Measurements from ENCODE around the gene HLTF.

HLTF gene

DNA sequence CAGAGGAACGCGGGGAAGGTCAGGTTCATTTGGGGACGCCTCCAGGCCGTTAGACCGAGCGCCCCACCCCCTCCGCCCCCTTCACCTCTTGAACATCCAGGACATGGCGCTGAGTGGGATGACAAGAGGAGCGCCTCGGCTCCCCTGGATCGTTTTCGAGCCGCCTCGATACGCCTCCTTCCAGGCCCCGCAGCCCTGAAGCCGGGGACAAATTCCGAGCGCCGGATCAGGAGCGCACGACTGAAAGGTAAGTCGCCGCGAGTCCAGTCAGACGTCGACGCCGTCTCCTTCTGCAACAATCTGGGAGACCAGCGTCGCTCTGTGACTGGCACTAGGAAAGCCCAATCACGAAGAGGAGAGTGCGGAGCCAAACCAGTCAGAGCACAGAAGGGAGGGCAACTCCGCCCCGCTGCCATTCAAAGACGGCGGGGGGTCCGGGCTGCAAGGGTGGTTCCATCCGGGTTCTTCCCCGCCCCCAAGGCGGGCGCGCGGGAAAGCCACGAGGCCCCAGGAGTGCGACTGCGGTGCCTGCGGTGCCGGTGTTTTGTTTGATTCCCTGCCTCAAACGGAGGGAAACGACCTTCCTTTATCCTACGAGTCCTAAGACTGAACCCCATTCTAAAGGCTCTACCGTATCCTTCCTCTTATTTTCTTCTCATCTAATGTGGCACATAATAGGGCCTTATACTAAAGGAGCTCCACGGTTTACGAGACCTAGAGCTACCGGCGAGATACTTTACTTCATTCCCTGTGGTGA lies at the start of gene HLTF:
HLTF (minus strand) TSS at position 302 of the 757 bp plus-strand sequence; CDS start at position 105, 197 bp downstream.
- H3K4me3 Mint-ChIP-seq: peak within 1 kb of the TSS; percentile 95
- H3K36me3 Mint-ChIP-seq (ENCODE audit: low read depth): peaks cover 13% of the 10 kb centered on the region
- peak within 1 kb of the TSS; percentile 78 for H3K27ac Mint-ChIP-seq
- no peaks in the 10 kb centered on the region for H3K27me3 Mint-ChIP-seq
- intact Hi-C loops (cut with micrococcal nuclease): loop anchor here (10.0 kb wide), 1 partner anchor 92 kb away; the partner anchor contains the start of gene GYG1
- peaks cover 16% of the 10 kb centered on the region for H3K4me1 Mint-ChIP-seq (ENCODE audit: low read depth)
- H3K9me3 Mint-ChIP-seq: no peaks in the 10 kb centered on the region

GRCh38 chr3:149134575-149134974 lies 48.2 kb upstream of the HLTF start:
- H3K9me3 Mint-ChIP-seq: no peaks in the 10 kb centered on the region
- intact Hi-C loops (cut with micrococcal nuclease): no loop called here

GRCh38 chr3:149131589-149131988 lies 45.3 kb upstream of the HLTF start:
- H3K9me3 Mint-ChIP-seq: no peaks in the 10 kb centered on the region
- peak overlapping the region; percentile 34 for H3K4me3 Mint-ChIP-seq
- peaks cover 60% of the 10 kb centered on the region for H3K4me1 Mint-ChIP-seq (ENCODE audit: low read depth)
- intact Hi-C loops (cut with micrococcal nuclease): no loop called here
- H3K27ac Mint-ChIP-seq: peak overlapping the region; percentile 68
- peaks cover 44% of the 10 kb centered on the region for H3K36me3 Mint-ChIP-seq (ENCODE audit: low read depth)
- H3K27me3 Mint-ChIP-seq: no peaks in the 10 kb centered on the region

More at GRCh38 chr3:149134575-149134974, 48.2 kb upstream of the HLTF start:
- Mint-ChIP-seq H3K36me3 (ENCODE audit: low read depth) (peaks cover 38% of the 10 kb centered on the region), H3K4me3 (no peak overlapping the region), H3K4me1 (ENCODE audit: low read depth) (peaks cover 54% of the 10 kb centered on the region), H3K27me3 (no peaks in the 10 kb centered on the region), H3K27ac (no peak overlapping the region)

- intact Hi-C loops (cut with micrococcal nuclease): loop anchor here (1.0 to 2.0 kb wide), 2 partner anchors 9 to 17 kb away; no protein-coding TSS in a partner anchor
- peak within 1 kb of the TSS; percentile 95 for H3K27ac Mint-ChIP-seq
- no peaks in the 10 kb centered on the region for H3K27me3 Mint-ChIP-seq
- peaks cover 35% of the 10 kb centered on the region for H3K36me3 Mint-ChIP-seq (ENCODE audit: low read depth)
- peaks cover 41% of the 10 kb centered on the region for H3K4me1 Mint-ChIP-seq (ENCODE audit: low read depth)
- H3K4me3 Mint-ChIP-seq: peak within 1 kb of the TSS; percentile 95
- no peaks in the 10 kb centered on the region for H3K9me3 Mint-ChIP-seq
These were observed 43.2 kb upstream of the HLTF start, which contains the start of gene HPS3 for GRCh38 chr3:149129326-149130205. HPS3 (plus strand) TSS chr3:149129638; CDS start chr3:149129724, 86 bp downstream.

- Mint-ChIP-seq H3K27me3 (no peaks in the 10 kb centered on the region), H3K4me1 (ENCODE audit: low read depth) (peaks cover 36% of the 10 kb centered on the region), H3K4me3 (peak overlapping the region; percentile 95), H3K9me3 (no peaks in the 10 kb centered on the region), H3K36me3 (ENCODE audit: low read depth) (peaks cover 29% of the 10 kb centered on the region), H3K27ac (peak overlapping the region; percentile 95)
- intact Hi-C loops (cut with micrococcal nuclease): loop anchor here (2.0 kb wide), 1 partner anchor 18 kb away; no protein-coding TSS in a partner anchor
These were observed 42.5 kb upstream of the HLTF start for GRCh38 chr3:149128821-149129220.

DNA sequence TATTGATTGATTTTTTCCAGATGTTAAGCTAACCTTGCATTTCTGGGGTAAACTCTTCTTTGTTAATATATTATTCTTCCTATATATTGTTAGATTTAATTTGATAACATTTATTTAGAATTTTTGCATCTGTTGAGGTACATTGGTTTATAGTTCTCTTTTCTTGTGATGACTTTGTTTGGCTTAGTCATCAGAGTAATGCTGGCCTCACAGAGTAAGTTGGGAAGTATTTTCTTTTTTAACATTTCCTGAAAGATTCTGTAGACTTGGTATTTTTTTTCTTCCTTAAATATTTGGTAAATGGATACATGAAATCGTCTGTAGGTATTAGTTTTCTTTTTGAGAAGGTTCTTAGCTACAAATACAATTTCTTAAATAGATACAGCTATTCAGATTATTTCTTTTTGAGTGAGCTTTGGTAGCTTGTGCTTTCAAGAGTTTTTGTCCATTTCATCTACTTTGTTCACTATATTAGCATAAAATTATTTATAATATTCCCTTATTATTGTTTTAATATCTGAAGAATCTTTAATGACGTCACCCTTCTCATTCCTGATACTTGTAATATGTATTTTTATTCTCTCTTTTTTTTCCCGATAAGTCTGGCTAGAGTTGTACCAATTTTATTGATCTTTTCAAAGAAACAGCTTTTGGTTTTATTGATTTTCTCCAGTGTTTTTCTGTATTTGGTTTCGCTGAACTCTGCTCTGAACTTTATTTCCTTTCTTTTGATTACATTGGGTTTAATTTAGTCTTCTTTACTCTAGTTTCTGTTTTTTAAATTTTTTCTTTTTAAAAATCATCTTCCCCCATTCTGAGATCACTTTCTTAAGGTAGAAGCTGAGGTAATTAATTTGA lies 36.6 kb upstream of the HLTF start:
- no peaks in the 10 kb centered on the region for H3K4me1 Mint-ChIP-seq (ENCODE audit: low read depth)
- no peaks in the 10 kb centered on the region for H3K27me3 Mint-ChIP-seq
- no peaks in the 10 kb centered on the region for H3K9me3 Mint-ChIP-seq
- no peaks in the 10 kb centered on the region for H3K36me3 Mint-ChIP-seq (ENCODE audit: low read depth)
- no peak overlapping the region for H3K4me3 Mint-ChIP-seq
- H3K27ac Mint-ChIP-seq: no peak overlapping the region
- intact Hi-C loops (cut with micrococcal nuclease): loop anchor here (5.0 kb wide), 2 partner anchors 34 to 359 kb away; no protein-coding TSS in a partner anchor

- Mint-ChIP-seq H3K36me3 (ENCODE audit: low read depth) (no peaks in the 10 kb centered on the region), H3K27ac (no peak overlapping the region)
- intact Hi-C loops (cut with micrococcal nuclease): loop anchor here (1.0 to 5.0 kb wide), 3 partner anchors 37 to 362 kb away; no protein-coding TSS in a partner anchor
These were observed 34.0 kb upstream of the HLTF start for GRCh38 chr3:149120051-149120972.

GRCh38 chr3:149119466-149119865 lies 33.1 kb upstream of the HLTF start:
- Mint-ChIP-seq H3K36me3 (ENCODE audit: low read depth) (no peaks in the 10 kb centered on the region), H3K4me1 (ENCODE audit: low read depth) (peaks cover 6% of the 10 kb centered on the region)
- intact Hi-C loops (cut with micrococcal nuclease): loop anchor here (5.0 kb wide), 1 partner anchor 162 kb away; no protein-coding TSS in a partner anchor

More at GRCh38 chr3:149120051-149120972, 34.0 kb upstream of the HLTF start:
- Mint-ChIP-seq H3K9me3 (no peaks in the 10 kb centered on the region), H3K4me1 (ENCODE audit: low read depth) (no peaks in the 10 kb centered on the region), H3K27me3 (no peaks in the 10 kb centered on the region), H3K4me3 (no peak overlapping the region)

DNA sequence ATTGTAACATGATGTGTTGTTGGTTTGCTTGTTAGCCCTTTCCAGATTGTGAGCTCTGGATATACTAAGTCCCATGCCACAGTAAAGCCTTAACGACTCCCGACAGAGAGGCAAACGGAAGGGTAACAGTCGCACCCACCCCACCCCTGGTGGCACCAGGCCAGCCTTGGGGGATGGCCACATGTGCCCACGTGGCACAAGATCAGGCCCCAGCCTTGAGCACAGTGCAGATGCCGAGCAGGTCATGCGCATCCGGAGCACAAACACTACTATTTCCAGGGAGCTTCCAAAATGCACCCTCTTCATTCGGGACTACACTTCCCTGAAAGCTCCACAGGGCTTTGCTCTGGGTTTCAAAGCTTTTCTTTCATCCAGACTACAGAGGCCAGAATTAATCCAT lies 32.4 kb upstream of the HLTF start:
- H3K4me1 Mint-ChIP-seq (ENCODE audit: low read depth): peaks cover 6% of the 10 kb centered on the region
- no peaks in the 10 kb centered on the region for H3K9me3 Mint-ChIP-seq
- no peak overlapping the region for H3K27ac Mint-ChIP-seq
- H3K36me3 Mint-ChIP-seq (ENCODE audit: low read depth): no peaks in the 10 kb centered on the region
- no peaks in the 10 kb centered on the region for H3K27me3 Mint-ChIP-seq
- intact Hi-C loops (cut with micrococcal nuclease): loop anchor here (5.0 kb wide), 1 partner anchor 161 kb away; no protein-coding TSS in a partner anchor
- no peak overlapping the region for H3K4me3 Mint-ChIP-seq

More at GRCh38 chr3:149119466-149119865, 33.1 kb upstream of the HLTF start:
- Mint-ChIP-seq H3K27me3 (no peaks in the 10 kb centered on the region), H3K27ac (no peak overlapping the region), H3K4me3 (no peak overlapping the region), H3K9me3 (no peaks in the 10 kb centered on the region)

GRCh38 chr3:149115114-149115513 lies 28.8 kb upstream of the HLTF start:
- Mint-ChIP-seq H3K9me3 (peaks cover 2% of the 10 kb centered on the region), H3K27ac (no peak overlapping the region), H3K4me1 (ENCODE audit: low read depth) (peaks cover 6% of the 10 kb centered on the region), H3K4me3 (no peak overlapping the region), H3K27me3 (no peaks in the 10 kb centered on the region), H3K36me3 (ENCODE audit: low read depth) (no peaks in the 10 kb centered on the region)
- intact Hi-C loops (cut with micrococcal nuclease): loop anchor here (5.0 kb wide), 1 partner anchor 158 kb away; no protein-coding TSS in a partner anchor

- peaks cover 8% of the 10 kb centered on the region for H3K9me3 Mint-ChIP-seq
- H3K36me3 Mint-ChIP-seq (ENCODE audit: low read depth): no peaks in the 10 kb centered on the region
- H3K27ac Mint-ChIP-seq: no peak overlapping the region
- H3K27me3 Mint-ChIP-seq: no peaks in the 10 kb centered on the region
- peaks cover 6% of the 10 kb centered on the region for H3K4me1 Mint-ChIP-seq (ENCODE audit: low read depth)
- intact Hi-C loops (cut with micrococcal nuclease): no loop called here
- H3K4me3 Mint-ChIP-seq: no peak overlapping the region
These were observed 28.1 kb upstream of the HLTF start for GRCh38 chr3:149114458-149114857.

DNA sequence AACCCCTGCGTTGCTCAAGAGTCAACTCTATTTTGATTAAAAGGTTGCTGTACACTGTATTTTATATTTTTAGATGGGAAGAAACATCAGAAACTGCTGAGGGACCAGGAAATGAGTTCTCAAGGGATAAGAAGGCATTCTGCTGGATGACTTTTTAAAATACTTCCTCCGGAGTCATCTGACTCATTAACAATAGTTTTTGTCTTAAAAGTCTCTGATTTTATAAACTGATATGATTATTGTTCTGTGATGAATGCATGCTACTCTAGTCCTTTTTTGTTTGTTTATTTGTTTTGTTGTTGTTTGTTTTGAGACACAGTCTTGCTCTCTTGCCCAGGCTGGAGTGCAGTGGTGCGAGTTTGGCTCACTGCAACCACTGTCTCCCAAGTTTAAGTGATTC lies 18.2 kb upstream of the HLTF start:
- no peaks in the 10 kb centered on the region for H3K36me3 Mint-ChIP-seq (ENCODE audit: low read depth)
- H3K4me3 Mint-ChIP-seq: no peak overlapping the region
- H3K4me1 Mint-ChIP-seq (ENCODE audit: low read depth): no peaks in the 10 kb centered on the region
- peaks cover under 1% of the 10 kb centered on the region for H3K9me3 Mint-ChIP-seq
- H3K27ac Mint-ChIP-seq: no peak overlapping the region
- no peaks in the 10 kb centered on the region for H3K27me3 Mint-ChIP-seq
- intact Hi-C loops (cut with micrococcal nuclease): no loop called here

Measured in dendritic cell treated with granulocyte-macrophage colony-stimulating factor and Interleukin-4, amounts not matched to agents 40 ng/mL and 50 ng/mL, for 4 days (primary cell).